GM19372 (cell line): ENCODE results near the gene ESCO1.
"Not testable (repeated sequence)": the region's sequence is repeated elsewhere in the genome, so short reads cannot be mapped to it uniquely, and the experiment has no call there.

Experiments used
- ATAC-seq: cut with Tn5 transposase; IDR thresholded peaks from one replicate; pipeline ENCODE4 v1.9.1; 2021; ENCODE audit warnings: mild to moderate bottlenecking, low read depth, moderate library complexity; ENCODE audit not compliant: unreplicated experiment

Gene ESCO1, protein sequence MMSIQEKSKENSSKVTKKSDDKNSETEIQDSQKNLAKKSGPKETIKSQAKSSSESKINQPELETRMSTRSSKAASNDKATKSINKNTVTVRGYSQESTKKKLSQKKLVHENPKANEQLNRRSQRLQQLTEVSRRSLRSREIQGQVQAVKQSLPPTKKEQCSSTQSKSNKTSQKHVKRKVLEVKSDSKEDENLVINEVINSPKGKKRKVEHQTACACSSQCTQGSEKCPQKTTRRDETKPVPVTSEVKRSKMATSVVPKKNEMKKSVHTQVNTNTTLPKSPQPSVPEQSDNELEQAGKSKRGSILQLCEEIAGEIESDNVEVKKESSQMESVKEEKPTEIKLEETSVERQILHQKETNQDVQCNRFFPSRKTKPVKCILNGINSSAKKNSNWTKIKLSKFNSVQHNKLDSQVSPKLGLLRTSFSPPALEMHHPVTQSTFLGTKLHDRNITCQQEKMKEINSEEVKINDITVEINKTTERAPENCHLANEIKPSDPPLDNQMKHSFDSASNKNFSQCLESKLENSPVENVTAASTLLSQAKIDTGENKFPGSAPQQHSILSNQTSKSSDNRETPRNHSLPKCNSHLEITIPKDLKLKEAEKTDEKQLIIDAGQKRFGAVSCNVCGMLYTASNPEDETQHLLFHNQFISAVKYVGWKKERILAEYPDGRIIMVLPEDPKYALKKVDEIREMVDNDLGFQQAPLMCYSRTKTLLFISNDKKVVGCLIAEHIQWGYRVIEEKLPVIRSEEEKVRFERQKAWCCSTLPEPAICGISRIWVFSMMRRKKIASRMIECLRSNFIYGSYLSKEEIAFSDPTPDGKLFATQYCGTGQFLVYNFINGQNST

GRCh38 chr18:21600526-21601410, at the start of gene ESCO1:
Gene ESCO1 (minus strand): TSS chr18:21600704. CDS start chr18:21574843, 25,861 bp downstream.
- peak; percentile 77 for ATAC-seq

DNA sequence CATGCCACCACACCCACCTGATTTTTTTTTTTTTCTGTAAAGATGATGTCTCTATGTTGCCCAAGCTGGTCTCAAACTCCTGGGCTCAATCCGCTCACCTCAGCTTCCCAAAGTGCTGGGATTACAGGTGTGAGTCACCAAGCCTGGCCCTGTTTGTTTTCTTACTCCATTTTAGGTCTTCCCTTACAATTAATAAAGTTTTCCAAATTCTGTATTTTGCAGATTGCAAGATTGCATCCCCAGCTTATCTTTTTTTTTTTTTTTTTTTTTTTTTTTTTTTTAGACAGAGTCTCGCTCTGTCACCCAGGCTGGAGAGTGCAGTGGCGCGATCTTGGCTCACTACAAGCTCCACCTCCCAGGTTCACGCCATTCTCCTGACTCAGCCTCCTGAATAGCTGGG, 39.9 kb upstream of the ESCO1 start:
- not testable (repeated sequence) for ATAC-seq

DNA sequence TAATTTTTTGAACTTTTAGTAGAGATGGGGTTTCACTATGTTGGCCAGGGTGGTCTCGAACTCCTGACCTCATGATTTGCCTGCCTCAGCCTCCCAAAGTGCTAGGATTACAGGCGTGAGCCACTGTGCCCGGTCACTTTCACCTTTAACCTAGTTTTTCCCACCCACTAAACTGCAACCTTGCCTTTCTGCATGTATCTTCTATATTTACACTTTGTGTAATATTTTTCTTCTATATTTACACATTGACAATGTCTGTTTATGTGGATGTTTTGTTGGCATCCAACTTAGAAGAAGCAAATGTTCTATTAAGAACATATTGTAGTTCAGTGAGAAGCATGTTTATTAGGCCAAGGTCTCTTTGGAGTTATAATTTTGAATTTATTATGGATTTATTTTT, 38.3 kb upstream of the ESCO1 start:
- ATAC-seq = no peak

- no peak for ATAC-seq
These were observed 36.3 kb upstream of the ESCO1 start for GRCh38 chr18:21636769-21637168.

GRCh38 chr18:21634588-21635199, 34.2 kb upstream of the ESCO1 start:
- ATAC-seq = no peak

GRCh38 chr18:21632393-21632792, 31.9 kb upstream of the ESCO1 start:
- no peak for ATAC-seq

DNA sequence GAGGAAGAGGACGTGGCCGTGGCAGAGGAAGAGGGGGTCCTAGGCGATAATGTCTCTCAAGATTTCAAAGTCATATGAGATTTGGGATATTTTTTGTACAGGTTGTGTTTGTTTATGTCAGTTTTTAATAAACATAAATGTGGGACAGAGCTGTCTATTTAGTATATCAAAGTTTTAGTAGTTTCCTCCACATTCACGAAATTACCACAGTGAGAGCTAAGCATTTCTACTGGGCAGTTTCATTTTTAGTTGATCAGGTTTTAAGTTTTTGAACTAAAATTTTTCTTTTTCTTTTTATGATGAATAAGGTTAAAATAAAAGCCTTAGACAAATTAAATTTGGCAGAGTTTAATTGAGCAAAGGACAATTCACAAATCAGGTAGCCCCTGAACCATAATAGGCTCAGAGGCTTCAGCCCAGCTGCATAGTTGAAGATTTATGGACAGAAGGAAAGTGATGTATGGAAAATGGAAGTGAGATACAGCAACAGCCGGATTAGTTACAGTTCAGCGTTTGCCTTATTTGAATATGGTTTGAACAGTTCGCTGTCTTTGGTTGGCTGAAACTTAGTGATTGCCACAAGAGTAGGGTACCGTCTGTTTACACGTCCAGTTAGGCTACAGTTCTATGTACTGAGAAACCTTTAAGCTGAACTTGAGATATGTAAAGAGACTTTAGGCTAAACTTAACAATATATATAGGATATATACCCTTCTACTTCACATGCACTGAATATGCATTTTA, 28.8 kb upstream of the ESCO1 start:
- ATAC-seq = peak; percentile 96

DNA sequence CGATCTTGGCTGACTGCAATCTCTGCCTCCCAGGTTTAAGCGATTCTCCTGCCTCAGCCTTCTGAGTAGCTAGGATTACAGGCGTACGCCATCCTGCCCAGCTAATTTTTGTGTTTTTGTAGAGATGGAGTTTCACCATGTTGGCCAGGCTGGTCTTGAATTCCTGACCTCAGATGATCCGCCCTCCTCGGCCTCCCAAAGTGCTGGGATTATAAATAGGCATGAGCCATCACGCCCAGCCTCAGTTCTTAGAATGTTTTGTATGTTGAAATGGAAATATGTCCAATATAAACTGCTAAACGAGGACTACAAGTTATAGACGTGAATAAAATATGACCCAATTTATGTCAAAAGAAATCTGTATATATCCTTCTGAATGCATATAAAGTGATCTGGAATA, 21.1 kb upstream of the ESCO1 start:
- not testable (repeated sequence) for ATAC-seq

- peak; percentile 99 for ATAC-seq
These were observed 11.9 kb upstream of the ESCO1 start, which contains the start of gene SNRPD1 for GRCh38 chr18:21612125-21613039. Gene SNRPD1 (plus strand): TSS chr18:21612314. CDS start chr18:21612430, 116 bp downstream.

DNA sequence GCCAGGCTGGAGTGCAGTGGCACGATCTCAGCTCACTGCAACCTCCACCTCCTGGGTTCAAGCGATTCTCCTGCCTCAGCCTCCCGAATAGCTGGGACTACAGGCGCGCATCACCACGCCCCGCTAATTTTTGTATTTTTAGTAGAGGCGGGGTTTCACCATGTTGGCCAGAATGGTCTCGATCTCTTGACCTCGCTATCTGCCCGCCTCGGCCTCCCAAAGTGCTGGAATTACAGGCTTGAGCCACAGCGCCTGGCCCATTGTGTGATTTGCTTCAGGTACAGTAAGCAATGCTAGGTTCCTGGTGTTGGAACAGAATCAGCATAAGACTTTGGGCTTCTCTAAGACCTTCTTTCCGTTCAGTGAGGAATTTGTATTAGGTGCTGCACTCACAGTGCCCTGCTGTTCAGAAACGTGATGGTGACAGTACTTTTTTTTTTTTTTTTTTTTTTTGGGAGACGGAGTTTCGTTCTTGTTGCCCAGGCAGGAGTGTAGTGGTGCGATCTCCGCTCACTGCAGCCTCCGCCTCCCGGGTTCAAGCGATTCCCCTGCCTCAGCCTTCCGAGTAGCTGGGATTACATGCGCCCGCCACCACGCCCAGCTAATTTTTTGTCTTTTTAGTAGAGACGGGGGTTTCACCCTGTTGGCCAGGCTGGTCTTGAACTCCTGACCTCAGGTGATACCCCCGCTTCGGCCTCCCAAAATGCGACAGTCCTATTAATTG, 11.1 kb upstream of the ESCO1 start:
- ATAC-seq = peak; percentile 8

DNA sequence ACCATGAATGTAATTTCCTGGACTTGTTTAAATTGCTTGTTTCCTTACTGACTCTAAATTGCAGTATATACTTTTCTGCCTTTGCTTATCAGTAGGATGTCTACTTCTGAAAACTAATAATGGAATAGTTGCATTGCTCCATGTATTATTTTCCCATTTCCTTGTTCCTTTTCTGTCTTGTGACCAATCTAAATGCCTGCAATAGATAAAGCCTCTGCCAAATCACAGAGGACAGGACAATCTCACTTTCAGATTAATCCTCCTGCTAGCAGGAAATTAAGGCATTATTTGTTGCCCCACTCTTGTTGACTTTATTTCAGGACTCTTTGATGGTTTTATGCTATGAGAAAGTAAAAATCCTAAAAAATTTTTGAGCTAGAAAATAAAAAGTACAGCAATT, 4.7 kb upstream of the ESCO1 start:
- no peak for ATAC-seq

DNA sequence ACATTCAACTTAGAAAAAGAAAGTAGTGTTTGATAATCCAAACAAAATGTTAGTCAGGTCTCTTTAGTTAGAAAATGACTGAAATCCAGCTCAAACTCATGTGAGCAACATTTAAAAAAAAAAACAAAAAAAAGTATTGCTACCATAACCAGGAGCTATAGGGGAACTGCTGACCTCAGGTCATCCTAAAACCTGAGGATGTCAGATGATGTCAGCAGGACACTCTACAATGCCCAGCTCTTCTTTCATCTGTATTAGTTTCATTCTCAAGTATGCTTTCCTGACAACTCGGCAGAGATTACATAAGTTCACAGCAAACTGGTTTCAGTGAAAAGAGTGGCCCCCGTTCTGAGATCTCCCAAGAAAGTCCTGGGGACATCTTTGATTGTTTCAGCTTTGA, 4.2 kb upstream of the ESCO1 start:
- ATAC-seq = no peak

DNA sequence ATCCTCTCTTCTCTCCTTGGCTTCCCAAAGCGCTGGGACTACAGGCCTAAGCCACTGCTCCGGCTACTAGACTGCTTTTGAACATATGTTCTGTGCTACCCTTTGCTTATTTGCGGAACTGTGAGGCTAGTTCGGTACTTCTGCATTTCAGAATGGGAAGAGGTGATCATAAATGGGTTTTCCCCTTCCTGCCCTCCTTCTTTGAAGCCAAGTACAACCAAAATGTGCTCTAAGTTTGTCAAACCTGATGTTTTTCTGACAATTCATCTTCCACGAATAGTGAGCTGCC, 1.7 kb upstream of the ESCO1 start:
- no peak for ATAC-seq

DNA sequence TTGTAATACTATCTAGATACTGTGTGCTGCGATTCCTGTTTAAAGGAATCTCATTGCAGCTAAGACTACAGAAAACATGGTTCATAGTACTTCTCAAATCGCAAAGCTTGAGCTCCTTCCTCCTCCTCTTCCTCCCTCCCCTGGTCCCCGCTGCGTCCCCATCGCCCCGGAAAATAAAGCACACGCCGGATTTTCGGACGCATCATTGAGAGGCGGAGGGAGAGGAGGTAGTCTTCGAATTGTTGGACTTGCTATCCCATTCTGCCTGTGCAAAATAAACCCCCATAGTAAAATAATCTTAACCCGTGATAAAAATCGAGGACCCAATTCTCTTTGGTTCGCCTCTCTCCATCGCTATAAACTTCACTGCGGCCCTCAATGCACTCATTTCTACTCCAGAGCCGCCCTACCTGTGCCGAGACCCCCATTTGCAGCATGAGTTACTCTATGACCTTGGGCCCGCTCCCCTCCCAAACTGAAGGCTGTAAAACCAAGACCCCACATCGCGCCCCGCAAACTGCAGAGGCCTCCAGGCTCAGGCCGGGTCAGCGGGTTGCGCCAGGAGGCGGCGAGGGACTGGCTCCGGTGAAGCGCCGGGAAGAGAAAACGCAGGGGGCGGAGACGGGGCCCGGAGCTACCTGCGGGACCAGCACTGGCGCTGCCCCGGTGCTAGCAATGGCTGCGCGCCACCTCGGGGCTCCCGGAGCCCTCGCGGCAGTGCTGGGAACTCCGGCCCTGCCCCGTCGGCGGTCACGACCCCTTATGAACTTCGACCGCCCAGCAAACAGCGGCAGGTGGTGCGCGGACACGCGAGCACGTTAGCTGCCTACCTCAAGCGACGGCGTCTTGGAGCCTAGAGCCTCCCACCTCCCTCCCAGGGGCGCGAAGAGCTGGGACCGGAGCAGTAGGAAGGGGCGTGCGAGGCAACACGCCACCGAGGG, 649 bp downstream of the ESCO1 start:
- peak; percentile 43 for ATAC-seq

DNA sequence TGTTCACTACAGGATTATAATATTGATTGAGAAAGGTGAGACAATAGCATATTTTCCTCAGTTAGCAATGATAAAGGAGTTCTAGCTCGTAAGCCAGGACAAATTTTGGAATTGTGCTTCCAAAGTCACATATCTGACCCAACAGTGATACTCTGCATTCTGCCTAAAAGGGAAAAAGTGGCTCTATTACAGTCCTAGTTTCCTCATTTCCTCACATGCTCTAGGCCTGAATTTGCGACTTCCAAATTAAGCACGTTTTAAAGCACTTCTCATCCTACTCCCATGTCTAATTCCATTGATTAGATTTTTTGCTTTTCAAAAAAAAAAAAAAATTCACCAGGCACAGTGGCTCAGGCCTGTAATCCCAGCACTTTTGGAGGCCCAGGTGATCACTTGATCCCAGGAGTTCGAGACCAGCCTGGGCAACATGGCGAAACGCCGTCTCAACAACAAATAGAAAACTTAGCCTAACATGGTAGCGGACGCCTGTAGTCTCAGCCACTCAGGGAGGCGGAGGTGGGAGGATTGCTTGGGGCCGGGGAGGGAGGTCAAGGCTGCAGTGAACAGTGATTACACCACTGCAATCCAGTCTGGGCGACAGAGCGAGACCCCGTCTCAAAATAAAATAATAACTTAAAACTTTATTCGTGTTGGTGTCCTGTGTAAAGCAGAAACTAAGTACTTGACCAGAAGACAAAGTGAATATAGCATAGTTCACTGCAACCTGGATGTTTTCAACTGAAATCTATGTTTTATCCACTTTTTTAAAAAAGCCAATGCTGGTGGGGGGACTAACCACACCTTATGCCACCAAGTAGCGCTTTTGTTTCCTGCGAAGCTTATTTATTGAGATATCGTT, 1.5 kb downstream of the ESCO1 start:
- ATAC-seq = no peak

- ATAC-seq = no peak
These were observed 2.9 kb downstream of the ESCO1 start for GRCh38 chr18:21597620-21598019.
